CD14-positive monocyte (primary cell): Measurements from ENCODE around the gene GRID2. TPM values are rescaled to one million over a fixed set of nuclear protein-coding genes. Genes with fewer than 3 reads are reported as not detected.

Experiments used
- DNase-seq, 3 donors: peaks; one replicate each; pipeline ENCODE4 v3.0.0-alpha.2; 2011 to 2022
- H2AFZ ChIP-seq: 2 replicates; pipeline ENCODE4 v1.6.0; 2012; ENCODE audit warnings: mild to moderate bottlenecking, low read depth, low read length, inconsistent platforms; ENCODE audit not compliant: insufficient read depth, poor library complexity, severe bottlenecking
- H3K27ac ChIP-seq, 2 donors: 1 replicate in 1 of 2; 2 replicates in 1 of 2; pipeline ENCODE4 v1.5.1; 2012 to 2013; ENCODE audit warnings: low read length in 2 of 2, control low read depth in 1 of 2, inconsistent platforms in 1 of 2, low read depth in 1 of 2, mild to moderate bottlenecking in 1 of 2
- H3K27me3 ChIP-seq, 2 donors: one replicate each; pipeline versions ENCODE4 v1.6.0 to v1.6.1; 2011 to 2013; ENCODE audit warnings: low read length in 2 of 2; ENCODE audit not compliant: control insufficient read depth in 2 of 2, insufficient read depth in 2 of 2
- H3K36me3 ChIP-seq, 2 donors: replicated peaks in 1 of 2; 1 replicate in 1 of 2; 2 replicates in 1 of 2; pipeline versions ENCODE4 v1.5.1 to v1.6.1; 2012 to 2013; ENCODE audit warnings: low read length in 2 of 2, control low read depth in 1 of 2, inconsistent platforms in 1 of 2, mild to moderate bottlenecking in 1 of 2; ENCODE audit not compliant: insufficient read depth in 2 of 2, control insufficient read depth in 1 of 2
- H3K4me1 ChIP-seq, 2 donors: 1 replicate in 1 of 2; 2 replicates in 1 of 2; pipeline versions ENCODE4 v1.5.1 to v1.6.1; 2012 to 2013; ENCODE audit warnings: low read length in 2 of 2, control low read depth in 1 of 2, inconsistent platforms in 1 of 2, mild to moderate bottlenecking in 1 of 2, moderate library complexity in 1 of 2; ENCODE audit not compliant: insufficient read depth in 2 of 2, control insufficient read depth in 1 of 2
- H3K4me2 ChIP-seq: replicated peaks from 2 replicates; pipeline ENCODE3; 2012; ENCODE audit warnings: low read length, moderate library complexity, mild to moderate bottlenecking; ENCODE audit not compliant: poor library complexity, severe bottlenecking; ENCODE audit errors: extremely low read depth
- H3K4me3 ChIP-seq, 3 experiments: fragments of 200-600 bp in 1 of 3; sonication (generic) in 1 of 3; replicated peaks in 1 of 3; 1 replicate in 2 of 3; 2 replicates in 1 of 3; pipeline ENCODE4 v1.5.1; 2011 to 2013; ENCODE audit warnings: low read length in 3 of 3, mild to moderate bottlenecking in 3 of 3, control low read depth in 2 of 3, low read depth in 2 of 3, inconsistent platforms in 1 of 3, moderate library complexity in 1 of 3
- H3K79me2 ChIP-seq: 2 replicates; pipeline ENCODE4 v1.6.0; 2012; ENCODE audit warnings: mild to moderate bottlenecking, control low read depth, inconsistent platforms, low read length, moderate library complexity; ENCODE audit not compliant: insufficient read depth
- H3K9ac ChIP-seq: 2 replicates; pipeline ENCODE4 v1.6.0; 2017; ENCODE audit warnings: low read length, mild to moderate bottlenecking; ENCODE audit not compliant: insufficient read depth, poor library complexity, severe bottlenecking
- H3K9me3 ChIP-seq, 2 donors: replicated peaks in 1 of 2; 1 replicate in 1 of 2; 2 replicates in 1 of 2; pipeline versions ENCODE4 v1.5.1 to v1.6.1; 2012 to 2013; ENCODE audit warnings: low read length in 2 of 2, control low read depth in 1 of 2; ENCODE audit not compliant: control insufficient read depth in 1 of 2, insufficient read depth in 1 of 2
- H4K20me1 ChIP-seq: 2 replicates; pipeline ENCODE4 v1.6.0; 2012; ENCODE audit warnings: mild to moderate bottlenecking, low read length, control low read depth, moderate library complexity; ENCODE audit not compliant: insufficient read depth
- H3K27ac Mint-ChIP-seq, 7 donors: one replicate each; pipeline ENCODE4 v1.8.0; 2020; ENCODE audit warnings: mild to moderate bottlenecking in 7 of 7, mixed read lengths in 7 of 7, moderate library complexity in 6 of 7, inconsistent platforms in 2 of 7
- H3K27me3 Mint-ChIP-seq, 3 donors: one replicate each; pipeline ENCODE4 v1.8.0; 2021 to 2022; ENCODE audit warnings: low read depth in 3 of 3, mild to moderate bottlenecking in 3 of 3, mixed read lengths in 3 of 3, moderate library complexity in 3 of 3, inconsistent platforms in 1 of 3
- H3K36me3 Mint-ChIP-seq, 2 donors: one replicate each; pipeline ENCODE4 v1.8.0; 2020; ENCODE audit warnings: mixed read lengths in 2 of 2, inconsistent platforms in 1 of 2, mild to moderate bottlenecking in 1 of 2
- H3K4me1 Mint-ChIP-seq: one replicate; pipeline ENCODE4 v1.8.0; 2020; ENCODE audit warnings: mild to moderate bottlenecking, mixed read lengths
- H3K4me3 Mint-ChIP-seq, 2 donors: one replicate each; pipeline ENCODE4 v1.8.0; 2020; ENCODE audit warnings: mild to moderate bottlenecking in 2 of 2, mixed read lengths in 2 of 2, moderate library complexity in 1 of 2
- H3K9me3 Mint-ChIP-seq, 7 donors: one replicate each; pipeline ENCODE4 v1.8.0; 2020 to 2022; ENCODE audit warnings: mixed read lengths in 7 of 7, mild to moderate bottlenecking in 6 of 7, moderate library complexity in 6 of 7, inconsistent platforms in 2 of 7
- WGBS: methylation state at CpG from one replicate; pipeline ENCODE4 v1.1.5; 2013; ENCODE audit warnings: missing lambda C conversion rate; ENCODE audit not compliant: insufficient coverage; 5-methylcytosine and 5-hydroxymethylcytosine counted together
- intact Hi-C, 2 donors: fragments of 100-400 bp; cut with micrococcal nuclease; formaldehyde crosslinking; loops; one replicate each; pipeline versions ENCODE4 v1.15.0 to v1.15.1; 2023
- polyA plus RNA-seq, 3 donors: library from polyadenylated mRNA; depleted of rRNA in 1 of 3; unstranded in 2 of 3; stranded (reverse) in 1 of 3; fragments of 300-500 nt in 2 of 3; fragments of >200 nt in 1 of 3; fragmentation: Illumina TruSeq in 2 of 3; gene quantifications; 1 replicate in 2 of 3; 2 replicates in 1 of 3; pipeline ENCODE4 v1.2.3, GENCODE V29; 2012 to 2021
- TF ChIP-seq, protein P1 (sequence below): fragments of 200-600 bp; IDR thresholded peaks from one replicate; pipeline ENCODE4 v1.8.0; 2022; ENCODE audit warnings: antibody characterized with exemption, mild to moderate bottlenecking

Gene GRID2
- polyA plus RNA-seq, 3 donors, result not detected

DNA sequence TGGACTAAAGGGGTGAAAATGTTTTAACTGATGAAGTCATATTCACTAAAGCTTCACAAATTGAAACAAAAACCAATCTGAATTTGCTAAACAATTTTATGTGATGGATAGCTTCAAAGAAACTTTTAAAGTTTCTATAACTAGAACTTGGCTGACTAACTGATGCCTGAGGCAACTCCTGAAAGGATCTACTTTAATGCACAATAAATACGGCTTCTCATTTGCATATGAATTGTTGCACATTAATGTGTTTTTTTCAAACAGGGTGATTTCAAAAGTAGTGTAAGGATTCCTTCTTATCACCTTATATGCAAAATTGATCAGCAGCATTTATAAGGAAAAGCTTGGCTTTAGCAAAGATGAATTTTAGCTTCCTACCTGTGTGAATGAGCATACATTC is 1466.4 kb downstream of the GRID2 start:
- Histone ChIP-seq H2AFZ (no peak overlapping the region), H3K4me3 (no peak overlapping the region), H3K4me1 (no peaks in the 10 kb centered on the region), H3K36me3 (no peaks in the 10 kb centered on the region), H3K27ac (no peak overlapping the region), H3K4me2 (no peak overlapping the region), H4K20me1 (no peaks in the 10 kb centered on the region), H3K27me3 (no peaks in the 10 kb centered on the region), H3K9me3 (no peaks in the 10 kb centered on the region), H3K9ac (no peak overlapping the region), H3K79me2 (no peaks in the 10 kb centered on the region)
- Mint-ChIP-seq H3K4me3 (no peak overlapping the region), H3K27me3 (peaks cover 2% of the 10 kb centered on the region in 3 donors), H3K27ac (no peak overlapping the region), H3K9me3 (peaks cover 0 to 3% (median 0%) of the 10 kb centered on the region in 7 donors), H3K4me1 (no peaks in the 10 kb centered on the region), H3K36me3 (no peaks in the 10 kb centered on the region)
- intact Hi-C loops, result no loop called here
- no peak for DNase-seq
- WGBS, result no CpG with 5 or more reads among the region's 1 CpG
- TF ChIP-seq, protein P1, sequence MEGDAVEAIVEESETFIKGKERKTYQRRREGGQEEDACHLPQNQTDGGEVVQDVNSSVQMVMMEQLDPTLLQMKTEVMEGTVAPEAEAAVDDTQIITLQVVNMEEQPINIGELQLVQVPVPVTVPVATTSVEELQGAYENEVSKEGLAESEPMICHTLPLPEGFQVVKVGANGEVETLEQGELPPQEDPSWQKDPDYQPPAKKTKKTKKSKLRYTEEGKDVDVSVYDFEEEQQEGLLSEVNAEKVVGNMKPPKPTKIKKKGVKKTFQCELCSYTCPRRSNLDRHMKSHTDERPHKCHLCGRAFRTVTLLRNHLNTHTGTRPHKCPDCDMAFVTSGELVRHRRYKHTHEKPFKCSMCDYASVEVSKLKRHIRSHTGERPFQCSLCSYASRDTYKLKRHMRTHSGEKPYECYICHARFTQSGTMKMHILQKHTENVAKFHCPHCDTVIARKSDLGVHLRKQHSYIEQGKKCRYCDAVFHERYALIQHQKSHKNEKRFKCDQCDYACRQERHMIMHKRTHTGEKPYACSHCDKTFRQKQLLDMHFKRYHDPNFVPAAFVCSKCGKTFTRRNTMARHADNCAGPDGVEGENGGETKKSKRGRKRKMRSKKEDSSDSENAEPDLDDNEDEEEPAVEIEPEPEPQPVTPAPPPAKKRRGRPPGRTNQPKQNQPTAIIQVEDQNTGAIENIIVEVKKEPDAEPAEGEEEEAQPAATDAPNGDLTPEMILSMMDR, result no peak

DNA sequence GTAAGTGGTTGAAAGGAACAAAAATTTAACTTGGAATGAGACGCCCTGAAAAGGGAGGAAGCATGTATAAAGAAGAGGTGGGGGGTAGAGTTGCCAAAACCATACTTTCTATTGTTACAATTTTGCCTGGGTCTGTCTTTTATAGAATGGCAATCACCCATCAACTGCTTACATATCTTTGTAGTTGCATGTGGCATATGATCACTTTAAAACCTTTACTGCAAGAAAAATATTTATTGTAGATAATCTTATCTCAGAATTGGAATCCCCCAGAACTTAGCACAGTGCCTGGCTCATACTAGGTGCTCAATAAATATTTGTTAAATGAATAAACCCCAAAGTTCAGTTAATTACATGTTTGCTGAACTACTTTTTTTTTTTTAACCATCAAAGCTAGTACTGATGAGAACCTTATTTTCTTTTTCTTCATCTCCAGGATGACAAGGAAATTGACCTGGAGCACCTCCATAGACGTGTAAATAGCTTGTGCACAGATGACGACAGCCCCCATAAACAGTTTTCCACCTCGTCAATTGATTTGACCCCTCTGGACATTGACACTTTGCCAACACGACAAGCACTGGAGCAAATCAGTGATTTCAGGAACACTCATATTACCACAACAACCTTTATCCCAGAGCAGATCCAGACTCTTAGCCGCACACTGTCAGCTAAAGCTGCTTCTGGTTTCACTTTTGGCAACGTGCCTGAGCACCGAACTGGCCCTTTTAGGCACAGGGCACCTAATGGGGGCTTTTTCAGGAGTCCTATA is 1468.1 kb downstream of the GRID2 start:
- Mint-ChIP-seq H3K4me1 (no peaks in the 10 kb centered on the region), H3K27ac (no peak overlapping the region), H3K9me3 (no peaks in the 10 kb centered on the region), H3K4me3 (no peak overlapping the region), H3K36me3 (no peaks in the 10 kb centered on the region), H3K27me3 (peaks cover 1 to 3% (median 2%) of the 10 kb centered on the region in 3 donors)
- Histone ChIP-seq H3K9me3 (no peaks in the 10 kb centered on the region), H3K27me3 (no peaks in the 10 kb centered on the region), H3K36me3 (no peaks in the 10 kb centered on the region), H3K27ac (no peak overlapping the region), H3K4me1 (no peaks in the 10 kb centered on the region), H3K79me2 (no peaks in the 10 kb centered on the region), H3K9ac (no peak overlapping the region), H4K20me1 (no peaks in the 10 kb centered on the region), H3K4me2 (no peak overlapping the region), H3K4me3 (no peak overlapping the region), H2AFZ (no peak overlapping the region)
- TF ChIP-seq, protein P1, result no peak
- DNase-seq, result no peak
- WGBS, result 93% methylated on average over 7 of the region's 8 CpGs
- intact Hi-C loops, result no loop called here
